Measurements from ENCODE around the gene UGT1A7. TPM values are rescaled to one million over a fixed set of nuclear protein-coding genes. Genes with fewer than 3 reads are reported as not detected.

Gene UGT1A7
- total and polyA plus RNA-seq, 9 of the 15 experiments (the other 6 are each of a cell fraction or from before 2014, with no cell fraction given), result not detected

- TF ChIP-seq TSHZ1 (CRISPR knock-in tag; IDR thresholded peaks at IDR 0.05), result no peak
- no peak for TF ChIP-seq SMARCC2 (IDR thresholded peaks at IDR 0.05; ENCODE audit: low read depth)
Observed at GRCh38 chr2:233816334-233816733, 134.6 kb downstream of the UGT1A7 start (continued).

GRCh38 chr2:233816771-233817170 lies 135.1 kb downstream of the UGT1A7 start:
- no peak overlapping the region for H3K4me3 ChIP-seq
- BruUV-seq (replicated peaks), result no TSS peak
- 0% methylated on average over 4 of the region's 4 CpGs for WGBS (ENCODE audit: insufficient coverage, low coverage, missing lambda C conversion rate)
- no peak for ATAC-seq
- no peak overlapping the region for H2AFZ ChIP-seq (ENCODE audit: low read depth, low read length)
- H3K36me3 ChIP-seq (ENCODE audit: control insufficient read depth, insufficient read depth, low read length), result no peaks in the 10 kb centered on the region
- intact Hi-C loops (cut with micrococcal nuclease), result no loop called here
- TF ChIP-seq PML (IDR thresholded peaks at IDR 0.05; ENCODE audit: low read length) (no peak), BDP1 (IDR thresholded peaks at IDR 0.05; ENCODE audit: insufficient read depth, insufficient read length) (no peak), E2F4 (CRISPR knock-in tag; IDR thresholded peaks at IDR 0.05; ENCODE audit: low read depth) (no peak), NR2F6 (CRISPR knock-in tag; IDR thresholded peaks at IDR 0.05) (no peak)
- no peak for DNase-seq (ENCODE audit: extremely low read depth in 1 of 4, low spot score in 3 of 4)
- peaks cover 0 to 45% of the 10 kb centered on the region in 2 experiments; a peak in 3 of 5 replicates for H3K27me3 ChIP-seq (ENCODE audit: control insufficient read depth in 2 of 2, insufficient read depth in 2 of 2, low read length in 2 of 2)
- no peaks in the 10 kb centered on the region for H3K79me2 ChIP-seq (ENCODE audit: control insufficient read depth, insufficient read depth, low read length)
- in situ Hi-C loops (cut with MboI), result no loop called here
- no peaks in the 10 kb centered on the region for H3K9me1 ChIP-seq (ENCODE audit: control insufficient read depth, insufficient read depth, low read length)
- ChIA-PET CTCF (ENCODE audit: low intra/inter-chr PET ratio) (no interaction called here), POLR2A (no interaction called here)
- H4K20me1 ChIP-seq (replicated peaks; ENCODE audit: control insufficient read depth, insufficient read depth, low read length), result no peaks in the 10 kb centered on the region; the same call in 1 of the 2 replicates
- H3K27ac ChIP-seq (ENCODE audit: extremely low read depth, low read depth, low read length), result no peak overlapping the region
- no peak overlapping the region for H3K4me2 ChIP-seq (ENCODE audit: insufficient read depth, low read length)
- no peak overlapping the region for H3K9ac ChIP-seq (ENCODE audit: insufficient read depth in 1 of 2, low read depth in 2 of 2, low read length in 2 of 2)
- no peaks in the 10 kb centered on the region for H3K9me3 ChIP-seq (replicated peaks; ENCODE audit: control insufficient read depth, insufficient read depth, low read depth, low read length)
- FAIRE-seq, result no peak
- H3K4me1 ChIP-seq (replicated peaks in 1 of 2; ENCODE audit: control insufficient read depth in 2 of 2, insufficient read depth in 2 of 2, low read length in 2 of 2), result no peaks in the 10 kb centered on the region; a peak in 1 of 5 replicates
